ENCODE results near the gene ZDHHC24. TPM values are rescaled to one million over a fixed set of nuclear protein-coding genes. Genes with fewer than 3 reads are reported as not detected.

Gene ZDHHC24
- total and polyA plus RNA-seq, 7 donors: 3.9 to 7.6 (median 5.5) TPM

- Histone ChIP-seq H3K4me3 (no peak overlapping the region), H3K36me3 (ENCODE audit: insufficient read depth in 1 of 2, low read depth in 1 of 2) (peaks cover 2 to 55% of the 10 kb centered on the region in 2 donors), H3K27me3 (ENCODE audit: insufficient read depth in 3 of 3, low read length in 2 of 3) (peaks cover 0 to 3% (median 0%) of the 10 kb centered on the region in 3 donors), H3K27ac (no peak overlapping the region), H3K4me1 (peaks cover 9% of the 10 kb centered on the region), H3K9me3 (no peaks in the 10 kb centered on the region)
- ATAC-seq: no peak
- no peak for TF ChIP-seq CTCF (IDR thresholded peaks at IDR 0.05)
- no peak for DNase-seq
- WGBS, 3 donors: 89 to 93% (median 91%) methylated on average over 36 to 44 of the region's 44 CpGs
- intact Hi-C loops (cut with DNase I): loop anchor here in 1 of 2 donors (5.0 kb wide), 1 partner anchor 68 kb away; no protein-coding TSS in a partner anchor
Measured at GRCh38 chr11:66475349-66476172, 70.3 kb downstream of the ZDHHC24 start.

GRCh38 chr11:66473608-66474515 lies 72.0 kb downstream of the ZDHHC24 start:
- no peak overlapping the region for H3K4me3 ChIP-seq
- no peak for ATAC-seq
- no peak for DNase-seq
- peaks cover 5% of the 10 kb centered on the region for H3K4me1 ChIP-seq
- H3K9me3 ChIP-seq: no peaks in the 10 kb centered on the region
- WGBS, 3 donors: 86 to 89% (median 87%) methylated on average over 19 to 20 of the region's 20 CpGs
- no peak for TF ChIP-seq CTCF (IDR thresholded peaks at IDR 0.05)
- intact Hi-C loops (cut with DNase I): no loop called here
- H3K27ac ChIP-seq: no peak overlapping the region
- H3K27me3 ChIP-seq (ENCODE audit: insufficient read depth in 3 of 3, low read length in 2 of 3): peaks cover 0 to 3% (median 0%) of the 10 kb centered on the region in 3 donors
- peaks cover 2 to 71% of the 10 kb centered on the region in 2 donors for H3K36me3 ChIP-seq (ENCODE audit: insufficient read depth in 1 of 2, low read depth in 1 of 2)

- WGBS, 3 donors: 92 to 95% (median 94%) methylated on average over 11 of the region's 11 CpGs
- ATAC-seq (no peak), DNase-seq (no peak)
- H3K4me1 ChIP-seq: peaks cover 5% of the 10 kb centered on the region
- H3K36me3 ChIP-seq (ENCODE audit: insufficient read depth in 1 of 2, low read depth in 1 of 2): peaks cover 2 to 71% of the 10 kb centered on the region in 2 donors
- H3K4me3 ChIP-seq: no peak overlapping the region
- peaks cover 0 to 3% (median 0%) of the 10 kb centered on the region in 3 donors for H3K27me3 ChIP-seq (ENCODE audit: insufficient read depth in 3 of 3, low read length in 2 of 3)
- no peaks in the 10 kb centered on the region for H3K9me3 ChIP-seq
- no peak overlapping the region for H3K27ac ChIP-seq
- no peak for TF ChIP-seq CTCF (IDR thresholded peaks at IDR 0.05)
- intact Hi-C loops (cut with DNase I): no loop called here
Measured at GRCh38 chr11:66473167-66473566, 72.7 kb downstream of the ZDHHC24 start.

GRCh38 chr11:66472054-66472453 lies 73.8 kb downstream of the ZDHHC24 start:
- ATAC-seq (no peak), DNase-seq (no peak)
- Histone ChIP-seq H3K9me3 (no peaks in the 10 kb centered on the region), H3K36me3 (ENCODE audit: insufficient read depth in 1 of 2, low read depth in 1 of 2) (peaks cover 2 to 71% of the 10 kb centered on the region in 2 donors), H3K4me3 (no peak overlapping the region), H3K27ac (no peak overlapping the region), H3K27me3 (ENCODE audit: insufficient read depth in 3 of 3, low read length in 2 of 3) (peaks cover 0 to 3% (median 0%) of the 10 kb centered on the region in 3 donors), H3K4me1 (no peaks in the 10 kb centered on the region)
- no peak for TF ChIP-seq CTCF (IDR thresholded peaks at IDR 0.05)
- intact Hi-C loops (cut with DNase I): no loop called here
- WGBS, 3 donors: 92 to 94% (median 94%) methylated on average over 9 of the region's 9 CpGs

Data from psoas muscle (tissue), 8 donors.